Common myeloid progenitor, CD34-positive (primary cell): Measurements from ENCODE around the gene RAB33B.

ENCODE experiments used
- CTCF ChIA-PET: fragments of 350-600 bp; sonication (Branson Sonifier 250); formaldehyde crosslinking; loops from one replicate; lab custom pipeline; 2021; ENCODE audit warnings: antibody characterized with exemption; lab: Charles Lee
- POLR2A ChIA-PET: fragments of 350-600 bp; sonication (Branson Sonifier 250); formaldehyde crosslinking; loops from one replicate; lab custom pipeline; 2021; ENCODE audit warnings: antibody characterized with exemption; lab: Charles Lee
- DNase-seq, 3 donors: peaks; one replicate each; pipeline versions ENCODE4 v3.0.0 to v3.0.0-alpha.2; 2013
- H3K27ac ChIP-seq, 2 experiments: 1 replicate in 1 of 2; 2 replicates in 1 of 2; pipeline ENCODE4 v1.7.0; 2013; ENCODE audit warnings: inconsistent platforms in 2 of 2, low read length in 2 of 2, mild to moderate bottlenecking in 2 of 2, low read depth in 1 of 2, moderate library complexity in 1 of 2; ENCODE audit not compliant: severe bottlenecking in 2 of 2, insufficient read depth in 1 of 2, poor library complexity in 1 of 2
- H3K27me3 ChIP-seq, 5 experiments: replicated peaks in 2 of 5; 1 replicate in 3 of 5; 2 replicates in 2 of 5; pipeline versions ENCODE4 v1.6.1 to v1.7.0; 2013; ENCODE audit warnings: low read length in 4 of 5, mild to moderate bottlenecking in 2 of 5, moderate library complexity in 2 of 5, inconsistent platforms in 1 of 5; ENCODE audit not compliant: insufficient read depth in 5 of 5, control insufficient read depth in 4 of 5
- H3K36me3 ChIP-seq, 4 experiments: 1 replicate in 2 of 4; 2 replicates in 2 of 4; pipeline versions ENCODE4 v1.6.1 to v1.7.0; 2013; ENCODE audit warnings: low read length in 3 of 4, control low read depth in 1 of 4, mild to moderate bottlenecking in 1 of 4; ENCODE audit not compliant: control insufficient read depth in 4 of 4, insufficient read depth in 4 of 4
- H3K4me1 ChIP-seq, 4 experiments: 1 replicate in 3 of 4; 2 replicates in 1 of 4; pipeline versions ENCODE4 v1.6.1 to v1.7.1; 2013; ENCODE audit warnings: low read length in 3 of 4, mild to moderate bottlenecking in 3 of 4, control low read depth in 1 of 4, inconsistent platforms in 1 of 4, moderate library complexity in 1 of 4; ENCODE audit not compliant: control insufficient read depth in 4 of 4, insufficient read depth in 4 of 4; ENCODE audit errors: control extremely low read depth in 1 of 4
- H3K4me3 ChIP-seq, 7 experiments: 1 replicate in 4 of 7; 2 replicates in 3 of 7; pipeline versions ENCODE4 v1.5.1 to v1.7.0; 2013; ENCODE audit warnings: mild to moderate bottlenecking in 7 of 7, low read length in 6 of 7, moderate library complexity in 6 of 7, inconsistent platforms in 2 of 7, low read depth in 2 of 7, control low read depth in 1 of 7; ENCODE audit not compliant: insufficient read depth in 4 of 7, control insufficient read depth in 1 of 7; ENCODE audit errors: extremely low read depth in 1 of 7
- H3K9me3 ChIP-seq, 5 experiments: 1 replicate in 4 of 5; 2 replicates in 1 of 5; pipeline versions ENCODE4 v1.6.1 to v1.7.1; 2013; ENCODE audit warnings: low read length in 4 of 5, mild to moderate bottlenecking in 2 of 5, inconsistent platforms in 1 of 5, low read depth in 1 of 5, moderate library complexity in 1 of 5; ENCODE audit not compliant: control insufficient read depth in 4 of 5, insufficient read depth in 2 of 5; ENCODE audit errors: control extremely low read depth in 1 of 5
- WGBS: methylation state at CpG from one replicate; pipeline ENCODE4 v1.1.5; 2013; ENCODE audit not compliant: insufficient coverage; 5-methylcytosine and 5-hydroxymethylcytosine counted together

Gene RAB33B

DNA sequence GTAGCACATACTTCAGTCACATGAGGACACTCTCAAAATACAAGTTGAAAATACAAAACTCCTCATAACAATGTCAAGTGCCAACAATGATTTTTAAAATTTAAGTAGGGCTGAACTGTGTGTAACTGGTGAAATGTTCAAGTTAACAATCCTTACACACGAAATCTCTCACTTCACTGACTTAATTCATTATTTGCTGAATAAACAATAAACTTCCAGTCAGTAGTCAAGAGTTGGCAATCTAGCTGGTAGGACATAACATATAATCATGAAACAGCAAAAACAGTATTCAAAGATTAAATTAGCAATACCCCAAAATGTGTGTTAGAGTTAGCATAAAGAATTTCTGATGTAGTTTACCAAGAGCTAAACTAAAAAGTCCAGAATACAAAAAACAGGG is 1.9 kb upstream of the RAB33B start:
- no peak for DNase-seq
- H3K27me3 ChIP-seq: no peaks in the 10 kb centered on the region
- ChIA-PET POLR2A (interaction anchor here (1.5 kb wide), 1 partner anchor 32 kb away, joined by 4 read pairs; no protein-coding TSS in a partner anchor), CTCF (interaction anchor here (0.7 to 2.6 kb wide), 4 partner anchors 8 to 77 kb away, joined by 3 to 13 read pairs (median 6); no protein-coding TSS in a partner anchor)
- no peaks in the 10 kb centered on the region for H3K9me3 ChIP-seq
- H3K36me3 ChIP-seq: peaks cover 0 to 3% (median 0%) of the 10 kb centered on the region in 4 experiments
- H3K4me3 ChIP-seq: peak overlapping the region in 3 of 7 experiments; percentile 77 to 100 (median 99)
- no CpG with 5 or more reads among the region's 1 CpG for WGBS
- peaks cover 15 to 44% (median 35%) of the 10 kb centered on the region in 4 experiments for H3K4me1 ChIP-seq
- H3K27ac ChIP-seq: peak overlapping the region in 1 of 2 experiments; percentile 93

DNA sequence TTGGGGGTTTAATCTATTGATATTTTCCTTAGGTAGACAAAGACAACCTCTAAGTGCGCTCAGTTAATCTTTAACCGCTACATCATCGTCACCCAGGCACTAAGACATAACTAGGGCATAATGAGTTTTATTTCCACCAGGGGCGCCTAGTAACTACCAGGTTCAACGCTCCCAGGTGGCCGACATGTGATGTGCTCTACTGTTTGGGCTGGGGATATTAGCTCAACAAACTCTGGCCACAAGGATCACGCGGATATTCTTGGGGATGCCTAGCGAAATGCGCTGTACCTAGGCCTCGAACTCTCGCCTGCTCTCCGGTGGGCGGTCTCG is 915 bp upstream of the RAB33B start:
- whole genome bisulfite sequencing: 0% methylated on average over 15 of the region's 15 CpGs
- DNase-seq: peak; percentile 87 to 96 (median 94)
- Histone ChIP-seq H3K9me3 (no peaks in the 10 kb centered on the region), H3K27ac (peak overlapping the region; percentile 79 to 93), H3K36me3 (peaks cover 0 to 3% (median 0%) of the 10 kb centered on the region in 4 experiments), H3K27me3 (no peaks in the 10 kb centered on the region), H3K4me3 (peak overlapping the region; percentile 77 to 100 (median 96)), H3K4me1 (peaks cover 15 to 46% (median 36%) of the 10 kb centered on the region in 4 experiments)
- ChIA-PET CTCF (interaction anchor here (0.8 to 2.6 kb wide), 7 partner anchors 9 to 42 kb away, joined by 3 to 13 read pairs (median 5); no protein-coding TSS in a partner anchor), POLR2A (interaction anchor here (1.0 to 2.0 kb wide), 3 partner anchors 34 to 204 kb away, joined by 3 to 17 read pairs (median 4); no protein-coding TSS in a partner anchor)

DNA sequence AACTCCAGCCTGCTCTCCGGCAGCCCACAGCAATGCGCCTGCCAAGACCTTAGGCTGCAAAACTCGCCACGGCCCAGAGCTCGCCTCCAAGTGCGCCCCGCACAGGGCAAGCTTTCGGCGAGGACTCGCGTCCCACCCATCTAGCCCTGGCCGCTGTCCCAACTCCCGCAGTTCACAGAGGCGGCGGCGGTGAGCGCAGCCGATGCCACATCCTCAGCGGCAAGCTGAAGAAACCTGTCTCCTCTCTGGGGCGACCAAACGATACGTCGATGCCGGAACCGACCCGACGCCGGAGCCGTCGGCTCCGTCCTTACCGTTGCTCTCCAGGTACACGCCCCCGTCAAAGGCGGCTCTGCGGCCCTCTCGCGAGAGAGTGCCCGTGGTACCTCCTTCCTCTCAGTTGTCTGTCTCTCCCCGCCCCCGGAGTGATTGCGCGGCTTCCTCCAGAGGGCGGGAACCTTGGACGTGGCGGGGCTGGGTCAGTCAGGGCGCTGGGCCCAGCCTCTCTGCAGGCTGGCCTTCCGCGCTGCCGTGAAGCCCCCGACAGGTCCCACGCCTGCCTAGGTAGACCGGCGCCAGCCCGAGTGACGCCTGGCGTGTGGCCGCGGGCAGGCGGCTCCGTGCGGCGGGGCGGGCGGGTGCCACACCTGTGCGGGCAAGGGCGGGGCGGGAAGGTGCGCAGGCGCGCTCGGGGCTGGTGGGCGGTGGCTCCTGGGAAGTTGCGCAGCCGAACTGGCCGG is 380 bp upstream of the RAB33B start:
- Histone ChIP-seq H3K9me3 (no peaks in the 10 kb centered on the region), H3K27ac (peak overlapping the region; percentile 79 to 93), H3K36me3 (peaks cover 0 to 3% (median 0%) of the 10 kb centered on the region in 4 experiments), H3K27me3 (no peaks in the 10 kb centered on the region), H3K4me3 (peak overlapping the region; percentile 77 to 100 (median 96)), H3K4me1 (peaks cover 15 to 46% (median 36%) of the 10 kb centered on the region in 4 experiments)
- CTCF ChIA-PET: interaction anchor here (0.8 to 2.6 kb wide), 7 partner anchors 10 to 42 kb away, joined by 3 to 13 read pairs (median 5); no protein-coding TSS in a partner anchor
- POLR2A ChIA-PET: interaction anchor here (0.8 to 2.0 kb wide), 4 partner anchors 34 to 203 kb away, joined by 3 to 17 read pairs (median 4); no protein-coding TSS in a partner anchor
- WGBS: under 1% methylated on average over 74 of the region's 76 CpGs
- DNase-seq: peak; percentile 98 to 99 (median 99)

DNA sequence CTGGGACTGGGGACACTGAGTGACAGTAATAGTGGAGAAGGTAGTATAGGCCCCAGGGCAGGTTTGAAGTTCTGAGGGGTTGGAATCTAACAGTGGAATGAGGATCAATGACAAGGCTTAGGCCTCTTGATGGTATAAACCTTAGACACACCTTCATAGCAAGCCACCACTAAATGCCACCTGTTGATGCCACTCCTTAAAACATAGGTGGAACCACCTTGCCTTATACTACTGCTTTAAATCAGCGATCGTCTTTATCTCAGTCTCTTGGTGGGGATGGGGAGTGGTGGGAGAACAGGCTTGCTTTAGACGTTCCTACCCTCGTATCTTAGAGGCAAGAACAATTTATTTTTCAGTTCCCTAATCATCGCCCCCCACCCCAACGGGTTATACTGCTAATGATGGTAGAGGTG is 1.2 kb downstream of the RAB33B start:
- no peak overlapping the region for H3K27ac ChIP-seq
- peaks cover 0 to under 1% (median 0%) of the 10 kb centered on the region in 4 experiments for H3K36me3 ChIP-seq
- no peaks in the 10 kb centered on the region for H3K9me3 ChIP-seq
- ChIA-PET CTCF (interaction anchor here (0.8 to 2.2 kb wide), 3 partner anchors 36 to 55 kb away, joined by 3 to 5 read pairs (median 3); no protein-coding TSS in a partner anchor), POLR2A (no interaction called here)
- DNase-seq: no peak
- no peaks in the 10 kb centered on the region for H3K27me3 ChIP-seq
- no CpG with 5 or more reads among the region's 6 CpGs for WGBS
- H3K4me3 ChIP-seq: peak overlapping the region in 6 of 7 experiments; percentile 77 to 100 (median 98)
- H3K4me1 ChIP-seq: peaks cover 15 to 46% (median 36%) of the 10 kb centered on the region in 4 experiments

DNA sequence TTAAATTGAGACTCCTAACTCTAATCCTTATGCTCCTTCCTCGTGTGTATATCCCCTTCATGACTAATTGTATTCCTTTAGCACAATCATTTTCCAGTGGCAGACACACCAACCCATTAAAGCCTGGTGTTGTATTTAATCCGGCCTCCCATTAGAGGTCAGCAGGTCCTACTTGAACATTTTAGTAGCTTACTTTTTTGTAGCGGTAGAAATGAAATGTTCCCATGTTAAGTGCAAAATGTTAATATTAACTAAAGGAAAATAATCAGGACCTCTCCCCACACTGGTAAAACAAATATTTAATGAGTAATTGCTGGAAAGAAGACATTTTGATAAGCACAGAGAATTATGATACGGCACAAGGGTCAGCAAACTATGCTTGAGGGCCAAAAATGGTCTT is 3.4 kb downstream of the RAB33B start:
- no peak for DNase-seq
- Histone ChIP-seq H3K36me3 (peaks cover 0 to 3% (median 1%) of the 10 kb centered on the region in 4 experiments), H3K4me3 (no peak overlapping the region), H3K9me3 (no peaks in the 10 kb centered on the region), H3K4me1 (peaks cover 13 to 39% (median 30%) of the 10 kb centered on the region in 4 experiments), H3K27ac (no peak overlapping the region), H3K27me3 (no peaks in the 10 kb centered on the region)
- ChIA-PET CTCF (interaction anchor here (0.7 to 2.2 kb wide), 6 partner anchors 14 to 151 kb away, joined by 3 to 7 read pairs (median 4); no protein-coding TSS in a partner anchor), POLR2A (no interaction called here)
- WGBS: 90% methylated on average over 3 of the region's 4 CpGs

DNA sequence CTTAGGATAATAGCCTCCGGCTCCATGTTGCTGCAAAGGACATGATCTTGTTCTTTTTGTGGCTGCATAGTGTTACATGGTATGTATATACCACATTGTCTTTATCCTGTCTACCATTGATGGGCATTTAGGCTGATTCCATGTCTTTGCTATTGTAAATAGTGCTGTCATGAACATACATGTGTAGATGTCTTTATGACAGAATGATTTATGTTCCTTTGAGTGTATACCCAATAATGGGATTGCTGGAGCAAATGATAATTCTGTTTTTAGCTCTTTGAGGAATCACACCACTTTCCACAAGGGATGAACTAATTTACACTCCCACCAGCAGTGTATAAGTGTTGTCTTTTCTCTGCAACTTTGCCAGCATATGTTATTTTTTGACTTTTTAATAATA is 4.6 kb downstream of the RAB33B start:
- ChIA-PET CTCF (interaction anchor here (1.2 kb wide), 1 partner anchor 42 kb away, joined by 5 read pairs; no protein-coding TSS in a partner anchor), POLR2A (no interaction called here)

More for the DNA sequence above, 4.6 kb downstream of the RAB33B start:
- no CpG with 5 or more reads among the region's 1 CpG for WGBS
- no peak overlapping the region for H3K27ac ChIP-seq
- DNase-seq: no peak
- H3K36me3 ChIP-seq: peaks cover 0 to 3% (median 2%) of the 10 kb centered on the region in 4 experiments
- H3K9me3 ChIP-seq: no peaks in the 10 kb centered on the region
- H3K4me1 ChIP-seq: peaks cover 9 to 30% (median 23%) of the 10 kb centered on the region in 4 experiments
- no peak overlapping the region for H3K4me3 ChIP-seq
- no peaks in the 10 kb centered on the region for H3K27me3 ChIP-seq
